MM.1S (cell line): ENCODE measurements around the gene PLA2G2F.

ENCODE experiments used
- EZH2phosphoT487 ChIP-seq: fragments of 300-600 bp; sonication (generic); IDR thresholded peaks from 2 replicates; pipeline ENCODE4 v1.6.1; 2018; ENCODE audit warnings: antibody characterized with exemption, low read length
- TF ChIP-seq, protein P1 (sequence below): fragments of 300-600 bp; sonication (generic); IDR thresholded peaks from 2 replicates; pipeline ENCODE4 v1.5.1; 2016; ENCODE audit warnings: antibody characterized with exemption, low read length, mixed read lengths

GRCh38 chr1:20115479-20115878 lies 23.6 kb upstream of the PLA2G2F start:
- TF ChIP-seq, protein P1, sequence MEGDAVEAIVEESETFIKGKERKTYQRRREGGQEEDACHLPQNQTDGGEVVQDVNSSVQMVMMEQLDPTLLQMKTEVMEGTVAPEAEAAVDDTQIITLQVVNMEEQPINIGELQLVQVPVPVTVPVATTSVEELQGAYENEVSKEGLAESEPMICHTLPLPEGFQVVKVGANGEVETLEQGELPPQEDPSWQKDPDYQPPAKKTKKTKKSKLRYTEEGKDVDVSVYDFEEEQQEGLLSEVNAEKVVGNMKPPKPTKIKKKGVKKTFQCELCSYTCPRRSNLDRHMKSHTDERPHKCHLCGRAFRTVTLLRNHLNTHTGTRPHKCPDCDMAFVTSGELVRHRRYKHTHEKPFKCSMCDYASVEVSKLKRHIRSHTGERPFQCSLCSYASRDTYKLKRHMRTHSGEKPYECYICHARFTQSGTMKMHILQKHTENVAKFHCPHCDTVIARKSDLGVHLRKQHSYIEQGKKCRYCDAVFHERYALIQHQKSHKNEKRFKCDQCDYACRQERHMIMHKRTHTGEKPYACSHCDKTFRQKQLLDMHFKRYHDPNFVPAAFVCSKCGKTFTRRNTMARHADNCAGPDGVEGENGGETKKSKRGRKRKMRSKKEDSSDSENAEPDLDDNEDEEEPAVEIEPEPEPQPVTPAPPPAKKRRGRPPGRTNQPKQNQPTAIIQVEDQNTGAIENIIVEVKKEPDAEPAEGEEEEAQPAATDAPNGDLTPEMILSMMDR: no peak
- TF ChIP-seq EZH2phosphoT487: no peak
